ENCODE measurements around the gene AHRR. TPM values are rescaled to one million over a fixed set of nuclear protein-coding genes. Genes with fewer than 3 reads are reported as not detected.
A peak's percentile ranks its signal among the peaks of the same experiment; 100 is the strongest.
"Not testable (repeated sequence)": the region's sequence is repeated elsewhere in the genome, so short reads cannot be mapped to it uniquely, and the experiment has no call there.

Gene AHRR
- total RNA-seq, 4 donors from 2014 or later: 1.3 to 8.8 (median 1.5) TPM

- intact Hi-C loops (cut with DNase I; ENCODE audit: low total_unique reads) (no loop called here), in situ Hi-C loops (cut with MboI; ENCODE audit: low pct_ligation_motif_present in 1 of 4, low pct_unique_long_range_greater_than_20kb in 1 of 4, low sequenced_read_pairs in 3 of 4) (no loop called here)
- 48 to 80% methylated on average over 3 to 26 of the region's 26 CpGs for WGBS, 2 donors (ENCODE audit: low coverage in 1 of 2)
- Histone ChIP-seq H3K4me1 (peaks cover 0 to 13% (median 11%) of the 10 kb centered on the region in 4 donors), H3K27ac (peak overlapping the region; percentile 41 to 75 (median 64)), H3K27me3 (peaks cover 25% of the 10 kb centered on the region), H3K36me3 (no peaks in the 10 kb centered on the region), H3K4me3 (peak overlapping the region in 2 of 4 donors; percentile 3 to 12), H3K9me3 (no peaks in the 10 kb centered on the region)
- no peak for DNase-seq
- TF ChIP-seq CTCF (IDR thresholded peaks at IDR 0.05) (no peak), EP300 (IDR thresholded peaks at IDR 0.05; ENCODE audit: low read depth) (no peak), POLR2AphosphoS5 (IDR thresholded peaks at IDR 0.05) (no peak), POLR2A (IDR thresholded peaks at IDR 0.05) (no peak)
These were observed 79.0 kb downstream of the AHRR start for GRCh38 chr5:400282-401145.

GRCh38 chr5:401146-402034 lies 79.9 kb downstream of the AHRR start:
- WGBS, 2 donors (ENCODE audit: low coverage in 1 of 2): 88% methylated on average over 23 of the region's 24 CpGs; no CpG with 5 or more reads in 1 of the 2 donors
- Histone ChIP-seq H3K36me3 (no peaks in the 10 kb centered on the region), H3K9me3 (no peaks in the 10 kb centered on the region), H3K27me3 (peaks cover 25% of the 10 kb centered on the region), H3K4me1 (peaks cover 0 to 13% (median 11%) of the 10 kb centered on the region in 4 donors), H3K27ac (peak overlapping the region in 1 of 4 donors; percentile 75), H3K4me3 (no peak overlapping the region)
- intact Hi-C loops (cut with DNase I; ENCODE audit: low total_unique reads): no loop called here
- no peak for TF ChIP-seq EP300 (IDR thresholded peaks at IDR 0.05; ENCODE audit: low read depth)
- no peak for TF ChIP-seq POLR2AphosphoS5 (IDR thresholded peaks at IDR 0.05)
- no peak for TF ChIP-seq CTCF (IDR thresholded peaks at IDR 0.05)
- TF ChIP-seq POLR2A (IDR thresholded peaks at IDR 0.05): no peak
- DNase-seq: no peak
- in situ Hi-C loops (cut with MboI; ENCODE audit: low pct_ligation_motif_present in 1 of 4, low pct_unique_long_range_greater_than_20kb in 1 of 4, low sequenced_read_pairs in 3 of 4): no loop called here

DNA sequence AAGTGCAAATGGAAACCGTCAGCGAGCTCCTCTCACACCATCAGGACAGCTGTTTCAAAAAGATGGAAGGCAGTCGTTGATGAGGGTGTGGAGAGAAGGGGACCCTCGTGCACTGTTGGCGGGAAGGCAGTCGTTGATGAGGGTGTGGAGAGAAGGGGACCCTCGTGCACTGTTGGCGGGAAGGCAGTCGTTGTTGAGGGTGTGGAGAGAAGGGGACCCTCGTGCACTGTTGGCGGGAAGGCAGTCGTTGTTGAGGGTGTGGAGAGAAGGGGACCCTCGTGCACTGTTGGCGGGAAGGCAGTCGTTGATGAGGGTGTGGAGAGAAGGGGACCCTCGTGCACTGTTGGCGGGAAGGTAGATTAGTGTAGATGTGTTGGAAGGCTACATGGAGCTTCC lies 80.7 kb downstream of the AHRR start:
- in situ Hi-C loops (cut with MboI; ENCODE audit: low pct_ligation_motif_present in 1 of 4, low pct_unique_long_range_greater_than_20kb in 1 of 4, low sequenced_read_pairs in 3 of 4); intact Hi-C loops (cut with DNase I; ENCODE audit: low total_unique reads): not testable (repeated sequence)

DNA sequence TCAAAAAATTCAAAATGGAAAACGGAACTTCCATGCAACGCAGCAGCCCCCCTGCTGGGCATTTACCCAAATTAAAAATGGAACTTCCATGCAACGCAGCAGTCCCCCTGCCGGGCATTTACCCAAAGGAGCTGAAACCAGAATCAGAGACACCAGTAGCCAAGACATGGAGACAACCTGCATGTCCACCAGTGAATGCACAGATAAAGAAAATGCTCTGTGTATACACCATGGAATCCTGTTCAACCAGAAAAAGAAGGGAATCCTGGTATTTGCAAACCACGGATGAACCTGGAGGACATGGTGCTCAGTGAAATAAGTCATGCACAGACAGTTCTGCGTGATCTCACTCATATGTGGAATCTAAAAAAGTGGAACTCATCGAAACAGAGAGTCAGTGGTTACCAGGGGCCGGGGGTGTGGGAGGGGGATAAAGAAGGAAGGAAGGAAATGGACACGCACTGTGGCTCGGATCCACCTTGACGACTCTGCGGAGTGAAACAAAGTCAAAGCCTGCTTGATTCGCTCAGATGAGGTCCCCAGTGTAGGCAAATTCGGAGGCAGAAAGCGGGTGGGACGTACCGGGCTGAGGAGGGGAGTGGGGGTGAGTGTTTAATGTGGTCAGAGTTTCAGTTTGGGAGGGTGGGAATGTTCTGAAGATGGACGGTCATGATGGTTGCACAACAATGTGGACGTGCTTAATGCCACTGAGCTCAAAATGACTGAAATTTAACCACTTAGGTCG lies 81.3 kb downstream of the AHRR start:
- no peaks in the 10 kb centered on the region for H3K36me3 ChIP-seq
- 73 to 84% methylated on average over 17 to 20 of the region's 20 CpGs for WGBS, 2 donors (ENCODE audit: low coverage in 1 of 2)
- no peaks in the 10 kb centered on the region for H3K9me3 ChIP-seq
- intact Hi-C loops (cut with DNase I; ENCODE audit: low total_unique reads) (no loop called here), in situ Hi-C loops (cut with MboI; ENCODE audit: low pct_ligation_motif_present in 1 of 4, low pct_unique_long_range_greater_than_20kb in 1 of 4, low sequenced_read_pairs in 3 of 4) (no loop called here)
- H3K4me1 ChIP-seq: peaks cover 0 to 13% (median 11%) of the 10 kb centered on the region in 4 donors
- H3K27ac ChIP-seq: peak overlapping the region in 1 of 4 donors; percentile 3
- H3K4me3 ChIP-seq: no peak overlapping the region
- DNase-seq: no peak
- TF ChIP-seq POLR2A (IDR thresholded peaks at IDR 0.05): no peak
- no peak for TF ChIP-seq POLR2AphosphoS5 (IDR thresholded peaks at IDR 0.05)
- no peak for TF ChIP-seq EP300 (IDR thresholded peaks at IDR 0.05; ENCODE audit: low read depth)
- no peak for TF ChIP-seq CTCF (IDR thresholded peaks at IDR 0.05)
- peaks cover 25% of the 10 kb centered on the region for H3K27me3 ChIP-seq

More for the DNA sequence above, 80.7 kb downstream of the AHRR start:
- not testable (repeated sequence) for H3K27ac ChIP-seq, H3K36me3 ChIP-seq, H3K9me3 ChIP-seq, DNase-seq, H3K4me3 ChIP-seq
- peaks cover 0 to 13% (median 11%) of the 10 kb centered on the region in 4 donors for H3K4me1 ChIP-seq
- peaks cover 25% of the 10 kb centered on the region for H3K27me3 ChIP-seq
- WGBS, 2 donors (ENCODE audit: low coverage in 1 of 2): 89 to 92% methylated on average over 9 to 17 of the region's 17 CpGs

Data from transverse colon (tissue), 4 donors.